Measurements from ENCODE around the gene SLC24A5.

Gene SLC24A5

GRCh38 chr15:48190932-48191573 is 70.3 kb downstream of the SLC24A5 start:
- DNase-seq (ENCODE audit: low read depth): no peak

GRCh38 chr15:48191574-48192225 is 70.9 kb downstream of the SLC24A5 start, which contains the start of gene CTXN2:
CTXN2 (plus strand) TSS chr15:48191665; CDS start chr15:48201301, 9,636 bp downstream.
- DNase-seq (ENCODE audit: low read depth): no peak
